Endothelial cell of umbilical vein (primary cell): ENCODE data around the gene PCARE. TPM values are rescaled to one million over a fixed set of nuclear protein-coding genes. Genes with fewer than 3 reads are reported as not detected.

Experiments used
- BruUV-seq: library from RNA; stranded (reverse); fragments of 400-500 nt; replicated peaks from 2 replicates; lab custom pipeline; 2021; lab: Mats Ljungman, UMichigan
- CTCF ChIA-PET: fragments of 300-600, 350-600 bp; sonication (Branson Sonifier 250); formaldehyde crosslinking; loops from one replicate; lab custom pipeline; 2021; ENCODE audit warnings: antibody characterized with exemption, inconsistent platforms; lab: Charles Lee
- POLR2A ChIA-PET: fragments of 300-600, 350-600 bp; sonication (Branson Sonifier 250); formaldehyde crosslinking; loops from one replicate; lab custom pipeline; 2021; ENCODE audit warnings: antibody characterized with exemption, inconsistent platforms; lab: Charles Lee
- DNase-seq: peaks from one replicate; pipeline ENCODE4 v3.0.0-alpha.2; 2011; ENCODE audit warnings: low read depth, low spot score
- FAIRE-seq: peaks from 2 replicates; lab custom pipeline; 2011; peaks lifted over from hg19 to GRCh38; lab: Jason Lieb, UNC
- H2AFZ ChIP-seq: 2 replicates; pipeline ENCODE4 v1.6.0; 2012; ENCODE audit warnings: low read depth, low read length, control low read depth, inconsistent platforms
- H3K27ac ChIP-seq: 2 replicates; pipeline ENCODE4 v1.5.1; 2011; ENCODE audit warnings: low read depth, mild to moderate bottlenecking, control low read depth, low read length, moderate library complexity; ENCODE audit not compliant: insufficient read depth
- H3K27me3 ChIP-seq, 2 experiments: 2 replicates each; pipeline versions ENCODE4 v1.6.0 to v1.6.1; 2011; ENCODE audit warnings: low read length in 2 of 2, mixed read lengths in 1 of 2; ENCODE audit not compliant: control insufficient read depth in 2 of 2, insufficient read depth in 2 of 2
- H3K36me3 ChIP-seq, 2 experiments: 2 replicates in 1 of 2; 3 replicates in 1 of 2; pipeline ENCODE4 v1.5.1; 2011; ENCODE audit warnings: low read length in 2 of 2, mild to moderate bottlenecking in 1 of 2, moderate library complexity in 1 of 2; ENCODE audit not compliant: control insufficient read depth in 2 of 2, insufficient read depth in 2 of 2; ENCODE audit errors: extremely low read depth in 1 of 2
- H3K4me1 ChIP-seq: 3 replicates; pipeline ENCODE4 v1.5.1; 2011; ENCODE audit warnings: mild to moderate bottlenecking, low read length; ENCODE audit not compliant: control insufficient read depth, insufficient read depth; ENCODE audit errors: extremely low read depth
- H3K4me2 ChIP-seq: 2 replicates; pipeline ENCODE4 v1.6.1; 2011; ENCODE audit warnings: low read length, control low read depth, mixed read lengths; ENCODE audit not compliant: insufficient read depth
- H3K4me3 ChIP-seq, 3 experiments: fragments of 200-600 bp in 1 of 3; sonication (generic), shearing (Covaris generic) in 1 of 3; replicated peaks in 1 of 3; 2 replicates each; pipeline ENCODE4 v1.5.1; 2011 to 2016; ENCODE audit warnings: control low read depth in 3 of 3, low read length in 3 of 3, mild to moderate bottlenecking in 2 of 3, inconsistent platforms in 1 of 3, low read depth in 1 of 3, moderate library complexity in 1 of 3; ENCODE audit not compliant: insufficient read depth in 1 of 3
- H3K79me2 ChIP-seq: 2 replicates; pipeline ENCODE4 v1.6.0; 2012; ENCODE audit warnings: low read length, inconsistent platforms; ENCODE audit not compliant: control insufficient read depth, insufficient read depth
- H3K9ac ChIP-seq: replicated peaks from 2 replicates; pipeline ENCODE3; 2011; ENCODE audit warnings: low read length, control low read depth; ENCODE audit not compliant: insufficient read depth; ENCODE audit errors: extremely low read depth
- H3K9me1 ChIP-seq: replicated peaks from 3 replicates; pipeline ENCODE4 v1.6.0; 2011; ENCODE audit warnings: mild to moderate bottlenecking, low read length; ENCODE audit not compliant: control insufficient read depth, insufficient read depth; ENCODE audit errors: extremely low read depth
- H3K9me3 ChIP-seq: replicated peaks from 2 replicates; pipeline ENCODE4 v1.5.1; 2012; ENCODE audit warnings: low read length, inconsistent platforms; ENCODE audit not compliant: control insufficient read depth, insufficient read depth
- H4K20me1 ChIP-seq: replicated peaks from 2 replicates; pipeline ENCODE3; 2011; ENCODE audit warnings: mild to moderate bottlenecking, low read length; ENCODE audit not compliant: control insufficient read depth, insufficient read depth; ENCODE audit errors: extremely low read depth
- CTCF ChIP-seq, 2 donors: IDR thresholded peaks; 1 replicate in 1 of 2; 2 replicates in 1 of 2; pipeline ENCODE4 v1.5.1; 2011; ENCODE audit warnings: low read length in 2 of 2, mild to moderate bottlenecking in 2 of 2, moderate library complexity in 2 of 2, control low read depth in 1 of 2, inconsistent platforms in 1 of 2, low read depth in 1 of 2; ENCODE audit not compliant: insufficient read depth in 1 of 2; ENCODE audit errors: extremely low read depth in 1 of 2
- EZH2 ChIP-seq: IDR thresholded peaks from 2 replicates; pipeline ENCODE4 v1.6.1; 2012; ENCODE audit warnings: borderline replicate concordance, low read depth, mild to moderate bottlenecking, moderate library complexity, low read length, inconsistent platforms; ENCODE audit not compliant: severe bottlenecking
- FOS ChIP-seq: IDR thresholded peaks from 2 replicates; pipeline ENCODE4 v1.6.1; 2011; ENCODE audit warnings: mild to moderate bottlenecking, low read length, moderate library complexity, borderline replicate concordance; ENCODE audit not compliant: insufficient read depth
- GATA2 ChIP-seq: IDR thresholded peaks from 2 replicates; pipeline ENCODE4 v1.7.0; 2011; ENCODE audit warnings: low read depth, mild to moderate bottlenecking, moderate library complexity, mixed read lengths, low read length; ENCODE audit not compliant: insufficient read length, insufficient read depth
- JUN ChIP-seq: IDR thresholded peaks from 2 replicates; pipeline ENCODE4 v1.6.1; 2011; ENCODE audit warnings: borderline replicate concordance, low read depth; ENCODE audit not compliant: insufficient read length, insufficient read depth
- MAX ChIP-seq: IDR thresholded peaks from 2 replicates; pipeline ENCODE4 v1.6.1; 2011; ENCODE audit not compliant: insufficient read depth, insufficient read length
- MYC ChIP-seq: IDR thresholded peaks from one replicate; pipeline ENCODE4 v1.6.1; 2011; ENCODE audit warnings: mild to moderate bottlenecking, low read depth, low read length
- POLR2A ChIP-seq: IDR thresholded peaks from 2 replicates; pipeline ENCODE4 v1.6.1; 2012; ENCODE audit warnings: low read depth, mild to moderate bottlenecking, control low read depth, low read length
- POLR2AphosphoS5 ChIP-seq: IDR thresholded peaks from 2 replicates; pipeline ENCODE4 v1.6.1; 2012; ENCODE audit warnings: low read depth, mild to moderate bottlenecking, control low read depth, low read length, moderate library complexity; ENCODE audit not compliant: insufficient read depth
- dilution Hi-C: fragments of 300-500 bp; cut with MboI; formaldehyde crosslinking; loops from one replicate; pipeline ENCODE4 v1.15.0; 2019; ENCODE audit warnings: low sequenced_read_pairs; ENCODE audit not compliant: extremely low pct_ligation_motif_present
- intact Hi-C: fragments of 100-400 bp; cut with micrococcal nuclease; formaldehyde crosslinking; loops from one replicate; pipeline ENCODE4 v1.10.0; 2022
- polyA plus RNA-seq, 4 experiments: library from polyadenylated mRNA; depleted of rRNA in 3 of 4; stranded (reverse) in 3 of 4; unstranded in 1 of 4; fragments of >200 nt; gene quantifications; 2 replicates each; pipeline versions ENCODE4 v1.2.1 to v1.2.3, GENCODE V29; 2011 to 2012; ENCODE audit warnings: missing spikeins in 1 of 4
- total RNA-seq: library from RNA; stranded (reverse); gene quantifications from 2 replicates; pipeline ENCODE4 v1.2.3, GENCODE V29; 2021

PCARE gene
- total and polyA plus RNA-seq, 2 donors (not counting 3 experiments of a cell fraction or from before 2014, with no cell fraction given), result not detected

GRCh38 chr2:29046321-29046720 is 28.0 kb downstream of the PCARE start:
- intact Hi-C loops, result no loop called here
- TF ChIP-seq JUN, result no peak
- Histone ChIP-seq H3K4me1 (no peaks in the 10 kb centered on the region), H3K27ac (no peak overlapping the region), H4K20me1 (no peaks in the 10 kb centered on the region), H3K79me2 (no peaks in the 10 kb centered on the region), H3K36me3 (no peaks in the 10 kb centered on the region), H3K9me3 (no peaks in the 10 kb centered on the region), H3K9ac (no peak overlapping the region), H2AFZ (no peak overlapping the region), H3K4me3 (no peak overlapping the region), H3K9me1 (no peaks in the 10 kb centered on the region), H3K4me2 (no peak overlapping the region), H3K27me3 (no peaks in the 10 kb centered on the region)
- dilution Hi-C loops, result no loop called here
- ChIA-PET CTCF (interaction anchor here (1.5 kb wide), 1 partner anchor 13 kb away, joined by 3 read pairs; no protein-coding TSS in a partner anchor), POLR2A (no interaction called here)
- DNase-seq (no peak), FAIRE-seq (no peak)
- BruUV-seq, result no TSS peak

- no TSS peak for BruUV-seq
- H3K27ac ChIP-seq, result no peak overlapping the region
- no peaks in the 10 kb centered on the region for H3K4me1 ChIP-seq
- H2AFZ ChIP-seq, result no peak overlapping the region
- H3K36me3 ChIP-seq, result no peaks in the 10 kb centered on the region
- H3K27me3 ChIP-seq, result no peaks in the 10 kb centered on the region
- no peak overlapping the region for H3K4me2 ChIP-seq
- ChIA-PET CTCF (no interaction called here), POLR2A (no interaction called here)
- H3K4me3 ChIP-seq, result no peak overlapping the region
- no peaks in the 10 kb centered on the region for H3K79me2 ChIP-seq
- FAIRE-seq (no peak), DNase-seq (no peak)
- H3K9me1 ChIP-seq, result no peaks in the 10 kb centered on the region
- H3K9me3 ChIP-seq, result no peaks in the 10 kb centered on the region
- no peaks in the 10 kb centered on the region for H4K20me1 ChIP-seq
- no peak for TF ChIP-seq POLR2AphosphoS5
- no peak for TF ChIP-seq JUN
- TF ChIP-seq CTCF (IDR thresholded peaks at IDR 0.05; ENCODE audit: extremely low read depth in 1 of 2, insufficient read depth in 1 of 2, low read depth in 1 of 2, low read length in 2 of 2), result no peak
- no peak for TF ChIP-seq GATA2
- no peak for TF ChIP-seq FOS
- TF ChIP-seq POLR2A, result no peak
- no peak for TF ChIP-seq MYC
- TF ChIP-seq MAX, result no peak
- TF ChIP-seq EZH2, result no peak
- no peak overlapping the region for H3K9ac ChIP-seq
- dilution Hi-C loops (no loop called here), intact Hi-C loops (no loop called here)
Measured at GRCh38 chr2:29044459-29044858, 29.9 kb downstream of the PCARE start.
